ENCODE measurements around the gene LRBA.

DNA sequence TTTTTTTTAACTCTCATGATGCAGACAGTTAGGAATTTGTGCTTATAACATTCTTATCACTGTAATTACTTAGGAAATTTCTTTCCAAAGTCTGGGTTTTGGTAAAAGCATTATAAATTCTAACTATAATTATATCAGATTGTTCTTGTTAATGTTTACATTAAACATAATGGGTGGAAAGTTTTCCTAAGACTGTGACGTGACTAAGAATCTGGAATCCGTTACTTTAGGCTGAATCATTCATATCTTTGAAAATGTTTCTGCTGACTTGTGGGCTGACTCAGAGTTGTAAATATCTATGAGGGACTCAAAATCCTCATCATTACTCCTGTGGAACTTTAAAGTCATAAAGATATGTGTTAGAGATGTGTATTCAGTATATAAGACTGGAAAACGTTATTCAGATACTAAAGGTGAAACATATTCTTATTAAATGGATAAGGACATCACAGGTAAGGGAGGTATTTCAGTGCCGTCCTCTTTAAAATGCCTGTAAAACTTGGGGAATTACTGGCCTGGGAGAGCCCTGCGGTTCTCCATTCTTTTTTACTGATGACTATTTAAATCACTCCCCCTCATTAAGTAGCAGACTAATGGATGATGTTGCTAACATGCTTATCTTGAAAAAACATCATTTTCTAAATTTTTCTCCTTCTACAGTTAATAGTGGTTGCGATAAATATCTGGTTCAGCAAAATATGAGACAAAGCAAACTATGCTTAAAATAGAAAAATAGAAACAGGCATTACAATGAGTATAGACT lies 777.8 kb downstream of the LRBA start:
- TF ChIP-seq POLR2A (IDR thresholded peaks at IDR 0.05) (no peak), CTCF (IDR thresholded peaks at IDR 0.05) (no peak)

All from body of pancreas (tissue), 4 donors.